Epithelial cell of prostate (primary cell): ENCODE results near the gene FREM2.

ENCODE experiments used
- DNase-seq: peaks from one replicate; pipeline ENCODE4 v3.0.0-alpha.2; 2011; ENCODE audit warnings: low read depth, low spot score
- H3K27ac ChIP-seq: fragments of 450-650 bp; 2 replicates; pipeline ENCODE4 v1.5.1; 2017; ENCODE audit warnings: mild to moderate bottlenecking

FREM2 gene

GRCh38 chr13:38758277-38758676 lies 71.4 kb downstream of the FREM2 start:
- DNase-seq: no peak
- no peak overlapping the region for H3K27ac ChIP-seq

GRCh38 chr13:38759390-38759789 lies 72.5 kb downstream of the FREM2 start:
- H3K27ac ChIP-seq: no peak overlapping the region
- no peak for DNase-seq

GRCh38 chr13:38763446-38764381 lies 76.8 kb downstream of the FREM2 start:
- H3K27ac ChIP-seq: no peak overlapping the region
- no peak for DNase-seq

GRCh38 chr13:38766799-38767198 lies 79.9 kb downstream of the FREM2 start:
- no peak for DNase-seq

GRCh38 chr13:38767506-38768265 lies 80.8 kb downstream of the FREM2 start:
- no peak for DNase-seq
- H3K27ac ChIP-seq: peak overlapping the region; percentile 4

More at GRCh38 chr13:38766799-38767198, 79.9 kb downstream of the FREM2 start:
- H3K27ac ChIP-seq: no peak overlapping the region

- H3K27ac ChIP-seq: no peak overlapping the region
- DNase-seq: no peak
Measured at GRCh38 chr13:38769526-38769925, 82.6 kb downstream of the FREM2 start.

- no peak overlapping the region for H3K27ac ChIP-seq
Measured at GRCh38 chr13:38775085-38775484, 88.2 kb downstream of the FREM2 start.

GRCh38 chr13:38777347-38778119 lies 90.7 kb downstream of the FREM2 start:
- no peak for DNase-seq
- H3K27ac ChIP-seq: no peak overlapping the region

More at GRCh38 chr13:38775085-38775484, 88.2 kb downstream of the FREM2 start:
- DNase-seq: no peak

- DNase-seq: no peak
- no peak overlapping the region for H3K27ac ChIP-seq
Measured at GRCh38 chr13:38781539-38781938, 94.7 kb downstream of the FREM2 start.

GRCh38 chr13:38784036-38784880 lies 97.4 kb downstream of the FREM2 start:
- no peak overlapping the region for H3K27ac ChIP-seq
- no peak for DNase-seq

- H3K27ac ChIP-seq: no peak overlapping the region
- DNase-seq: no peak
Measured at GRCh38 chr13:38785042-38785441, 98.2 kb downstream of the FREM2 start.

- DNase-seq: no peak
Measured at GRCh38 chr13:38785490-38785889, 98.6 kb downstream of the FREM2 start.

GRCh38 chr13:38787550-38787949 lies 100.7 kb downstream of the FREM2 start:
- DNase-seq: no peak
- H3K27ac ChIP-seq: no peak overlapping the region

More at GRCh38 chr13:38785490-38785889, 98.6 kb downstream of the FREM2 start:
- no peak overlapping the region for H3K27ac ChIP-seq

- H3K27ac ChIP-seq: no peak overlapping the region
- no peak for DNase-seq
Measured at GRCh38 chr13:38796890-38797289, 110.0 kb downstream of the FREM2 start.

GRCh38 chr13:38803531-38803930 lies 116.7 kb downstream of the FREM2 start:
- DNase-seq: no peak
- H3K27ac ChIP-seq: no peak overlapping the region

GRCh38 chr13:38804061-38804460 lies 117.2 kb downstream of the FREM2 start:
- H3K27ac ChIP-seq: no peak overlapping the region
- no peak for DNase-seq

- H3K27ac ChIP-seq: no peak overlapping the region
- no peak for DNase-seq
Measured at GRCh38 chr13:38804536-38804935, 117.7 kb downstream of the FREM2 start.

GRCh38 chr13:38814331-38814730 lies 127.5 kb downstream of the FREM2 start:
- DNase-seq: peak; percentile 58

GRCh38 chr13:38819053-38819452 lies 132.2 kb downstream of the FREM2 start:
- DNase-seq: no peak
- no peak overlapping the region for H3K27ac ChIP-seq

More at GRCh38 chr13:38814331-38814730, 127.5 kb downstream of the FREM2 start:
- H3K27ac ChIP-seq: peak overlapping the region; percentile 28
